Measurements from ENCODE around the gene RIN3. TPM values are rescaled to one million over a fixed set of nuclear protein-coding genes. Genes with fewer than 3 reads are reported as not detected.
"Not testable (repeated sequence)": the region's sequence is repeated elsewhere in the genome, so short reads cannot be mapped to it uniquely, and the experiment has no call there.

Gene RIN3
- total and polyA plus RNA-seq, 10 of the 15 experiments (the other 5 are each of a cell fraction or from before 2014, with no cell fraction given), result 0.91 to 23.3 (median 6.3) TPM

- no peak for TF ChIP-seq FOXM1 (IDR thresholded peaks at IDR 0.05; ENCODE audit: low read depth, low read length)
- no peak for TF ChIP-seq TCF7 (IDR thresholded peaks at IDR 0.05; ENCODE audit: borderline replicate concordance)
- TF ChIP-seq PAX5 (IDR thresholded peaks at IDR 0.05; ENCODE audit: borderline replicate concordance, low read depth, low read length), result no peak
- no peak for TF ChIP-seq ZNF384 (IDR thresholded peaks at IDR 0.05; ENCODE audit: borderline replicate concordance, low read depth, low read length)
- TF ChIP-seq KLF5 (IDR thresholded peaks at IDR 0.05; ENCODE audit: partially characterized antibody), result no peak
- TF ChIP-seq CREB1 (IDR thresholded peaks at IDR 0.05; ENCODE audit: low read depth), result no peak
Observed at GRCh38 chr14:92712654-92713051, 199.1 kb downstream of the RIN3 start (continued).

GRCh38 chr14:92714739-92715307 lies 201.2 kb downstream of the RIN3 start:
- peak; percentile 94 for TF ChIP-seq SMC3 (IDR thresholded peaks at IDR 0.05; ENCODE audit: borderline replicate concordance, low read length)
- TF ChIP-seq CTCF (IDR thresholded peaks at IDR 0.05 in 2 of 3, conservative IDR thresholded peaks at IDR 0.05 in 1 of 3; ENCODE audit: control insufficient read depth in 2 of 3, extremely low read depth in 1 of 3, insufficient read depth in 1 of 3, low read depth in 3 of 3, low read length in 3 of 3), result peak; percentile 75 to 85 (median 79)
- peak; percentile 91 for TF ChIP-seq RAD21 (IDR thresholded peaks at IDR 0.05; ENCODE audit: insufficient read depth, low read depth, low read length)
- TF ChIP-seq YY1 (IDR thresholded peaks at IDR 0.05; ENCODE audit: low read depth, low read length), result peak; percentile 75; the same call in 1 of the 2 replicates
- TF ChIP-seq MLLT1 (IDR thresholded peaks at IDR 0.05), result peak; percentile 42; the same call in 1 of the 2 replicates
- not testable (repeated sequence) for H3K9ac ChIP-seq (ENCODE audit: control insufficient read depth, insufficient read depth, low read length); H3K9me3 ChIP-seq (replicated peaks; ENCODE audit: control insufficient read depth, insufficient read depth, low read length); BruUV-seq (replicated peaks); H4K20me1 ChIP-seq (ENCODE audit: control insufficient read depth, insufficient read depth); H3K79me2 ChIP-seq (ENCODE audit: control insufficient read depth, insufficient read depth, low read length); DNase-seq (ENCODE audit: low read depth, low spot score); H3K4me1 ChIP-seq (ENCODE audit: control insufficient read depth, insufficient read depth, low read length); H3K4me2 ChIP-seq (ENCODE audit: control insufficient read depth, insufficient read depth); H3K27ac ChIP-seq (ENCODE audit: control insufficient read depth, insufficient read depth); H3K4me3 ChIP-seq; H3K27me3 ChIP-seq (replicated peaks in 1 of 2; ENCODE audit: control insufficient read depth in 2 of 2, insufficient read depth in 2 of 2, low read length in 1 of 2); H2AFZ ChIP-seq (ENCODE audit: control insufficient read depth, low read depth, low read length); H3K36me3 ChIP-seq (ENCODE audit: control insufficient read depth in 2 of 2, insufficient read depth in 2 of 2, low read length in 1 of 2)
- ATAC-seq (peak; percentile 97), FAIRE-seq (peak; percentile 90)
- ChIA-PET RAD21 (ENCODE audit: unreplicated experiment) (interaction anchor here (0.6 to 7.8 kb wide), 9 partner anchors 10 to 73 kb away, joined by 3 to 106 read pairs (median 3); no protein-coding TSS in a partner anchor), POLR2A (interaction anchor here (0.6 to 0.9 kb wide), 4 partner anchors 19 to 71 kb away, joined by 3 to 7 read pairs (median 4); no protein-coding TSS in a partner anchor), SMC1A (ENCODE audit: uncharacterized antibody, unreplicated experiment) (interaction anchor here (0.9 to 11.0 kb wide), 10 partner anchors 16 to 86 kb away, joined by 3 to 151 read pairs (median 4); no protein-coding TSS in a partner anchor), CTCF (interaction anchor here (0.7 to 6.4 kb wide), 14 partner anchors 9 to 128 kb away, joined by 3 to 122 read pairs (median 6); partner anchors contain the start of gene LGMN)
- intact Hi-C loops (cut with micrococcal nuclease; ENCODE audit: unreplicated experiment) (loop anchor here (1.0 to 10.0 kb wide), 2 partner anchors 68 to 450 kb away; no protein-coding TSS in a partner anchor), in situ Hi-C loops (cut with MboI) (loop anchor here (5.0 kb wide), 1 partner anchor 67 kb away; no protein-coding TSS in a partner anchor)
- 83% methylated on average over 6 of the region's 7 CpGs for WGBS (ENCODE audit: insufficient coverage, insufficient replicate concordance, low lambda C conversion rate, missing lambda C conversion rate)
